ENCODE measurements around the gene CELF1. TPM values are rescaled to one million over a fixed set of nuclear protein-coding genes. Genes with fewer than 3 reads are reported as not detected.

CELF1 gene
- total RNA-seq, 3 donors from 2014 or later: 186 to 199 (median 190) TPM

DNA sequence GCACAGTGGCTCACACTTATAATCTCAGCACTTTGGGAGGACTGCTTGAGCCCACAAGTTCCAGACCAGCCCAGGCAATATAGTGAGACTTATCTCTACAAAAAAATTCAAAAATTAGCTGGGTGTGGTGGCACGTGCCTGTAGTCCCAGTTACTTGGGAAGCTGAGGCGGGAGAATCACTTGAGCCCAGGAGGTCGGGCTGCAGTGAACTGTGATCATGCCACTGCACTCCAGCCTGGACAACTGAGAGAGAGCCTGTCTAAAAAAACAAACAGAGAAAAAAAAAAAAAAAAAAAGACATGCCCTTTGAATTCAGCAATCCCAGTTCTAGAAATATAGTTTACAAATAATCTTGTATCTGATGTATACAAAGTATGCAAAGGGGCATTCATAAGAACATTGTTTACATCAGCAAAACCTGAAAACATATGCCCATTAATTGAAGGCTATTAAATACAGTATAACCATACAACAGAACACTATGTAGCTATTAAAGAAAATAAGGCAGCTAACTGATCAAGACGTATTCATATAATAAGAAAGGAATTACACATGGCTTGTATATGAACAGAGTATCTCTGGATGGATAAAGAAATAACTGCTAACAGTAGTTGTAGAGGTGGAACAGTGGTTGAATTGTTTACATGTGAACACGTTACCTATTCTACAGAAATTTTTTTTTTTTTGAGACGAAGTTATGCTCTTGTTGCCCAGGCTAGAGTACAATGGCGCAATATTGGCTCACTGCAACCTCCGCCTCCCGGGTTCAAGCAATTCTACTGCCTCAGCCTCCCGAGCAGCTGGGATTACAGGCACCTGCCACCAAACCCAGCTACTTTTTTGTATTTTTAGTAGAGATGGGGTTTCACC, 35.7 kb downstream of the CELF1 start:
- peaks cover 17% of the 10 kb centered on the region for H3K36me3 Mint-ChIP-seq (ENCODE audit: insufficient read depth)

GRCh38 chr11:47516155-47516554, 36.8 kb downstream of the CELF1 start:
- Mint-ChIP-seq H3K4me1 (ENCODE audit: low read depth) (peaks cover 83% of the 10 kb centered on the region), H3K27me3 (ENCODE audit: low read depth) (no peaks in the 10 kb centered on the region)
- no peak for ATAC-seq

More for the DNA sequence above, 35.7 kb downstream of the CELF1 start:
- DNase-seq (no peak), ATAC-seq (no peak)
- peaks cover 81% of the 10 kb centered on the region for H3K4me1 Mint-ChIP-seq (ENCODE audit: low read depth)
- H3K9me3 Mint-ChIP-seq: no peaks in the 10 kb centered on the region
- no peaks in the 10 kb centered on the region for H3K27me3 Mint-ChIP-seq (ENCODE audit: low read depth)
- H3K4me3 Mint-ChIP-seq: no peak overlapping the region

DNA sequence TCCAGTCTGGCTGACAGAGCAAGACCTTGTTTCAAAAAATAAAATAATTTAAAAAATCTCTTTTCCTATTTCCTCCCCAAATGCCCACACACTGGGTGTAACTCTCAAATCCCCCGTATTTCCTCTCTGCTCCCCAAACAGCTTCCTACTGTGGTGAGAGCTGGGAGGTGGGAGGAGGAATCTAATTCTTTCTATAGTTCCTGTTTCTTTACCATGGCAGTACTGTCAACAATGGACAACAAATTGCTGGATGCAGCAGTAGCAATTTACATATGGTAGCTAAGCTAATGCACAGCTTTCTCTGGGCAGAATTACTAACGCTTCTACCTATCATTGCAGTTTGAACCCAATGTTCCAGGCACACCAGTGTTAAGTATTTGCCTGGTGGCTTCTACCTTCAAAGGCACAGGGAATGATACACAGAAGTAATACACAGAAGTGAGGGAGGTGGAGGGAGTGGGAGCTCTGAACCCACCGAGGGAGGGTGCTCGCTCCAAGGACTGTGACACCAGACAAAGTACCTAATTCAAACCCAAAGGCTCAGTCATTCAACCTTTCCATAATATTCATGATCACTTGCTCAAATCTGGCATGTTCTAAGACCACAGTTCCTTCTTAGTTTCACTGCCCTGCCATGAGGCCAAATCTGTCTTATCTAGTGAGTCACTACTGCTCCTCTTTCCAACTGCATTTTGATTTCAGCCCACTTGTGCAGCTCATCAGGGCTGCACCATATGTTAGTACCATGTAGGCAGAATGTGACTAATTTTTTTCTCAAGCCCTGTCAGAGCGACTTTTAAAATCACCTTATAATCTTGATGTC, 37.9 kb downstream of the CELF1 start:
- peaks cover 14% of the 10 kb centered on the region for H3K36me3 Mint-ChIP-seq (ENCODE audit: insufficient read depth)

More at GRCh38 chr11:47516155-47516554, 36.8 kb downstream of the CELF1 start:
- Mint-ChIP-seq H3K9me3 (no peaks in the 10 kb centered on the region), H3K36me3 (ENCODE audit: insufficient read depth) (peaks cover 17% of the 10 kb centered on the region), H3K4me3 (no peak overlapping the region)
- DNase-seq: no peak

DNA sequence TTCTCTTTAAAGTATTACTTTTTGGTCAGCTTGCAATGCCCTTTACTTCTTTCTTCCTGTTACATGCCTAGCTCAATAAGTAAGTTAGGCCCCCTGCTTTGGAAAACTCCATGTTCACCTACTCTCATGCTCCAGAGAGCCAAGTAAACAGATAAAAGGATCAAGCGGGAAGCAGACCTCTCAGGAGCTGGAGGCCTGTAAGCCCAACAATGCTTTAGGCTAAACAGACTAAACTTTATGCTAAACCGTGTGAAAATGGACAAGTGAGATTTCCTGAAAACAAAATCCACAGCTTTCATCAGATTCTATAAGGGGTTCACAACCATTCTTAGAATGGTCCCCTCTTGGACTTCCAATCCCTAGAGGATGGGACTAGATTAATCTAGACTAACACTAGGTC, 40.2 kb downstream of the CELF1 start:
- no peaks in the 10 kb centered on the region for H3K9me3 Mint-ChIP-seq
- H3K27me3 Mint-ChIP-seq (ENCODE audit: low read depth): no peaks in the 10 kb centered on the region
- H3K4me1 Mint-ChIP-seq (ENCODE audit: low read depth): peaks cover 87% of the 10 kb centered on the region
- DNase-seq (no peak), ATAC-seq (no peak)
- peaks cover 7% of the 10 kb centered on the region for H3K36me3 Mint-ChIP-seq (ENCODE audit: insufficient read depth)
- H3K4me3 Mint-ChIP-seq: no peak overlapping the region

More for the DNA sequence above, 37.9 kb downstream of the CELF1 start:
- Mint-ChIP-seq H3K4me1 (ENCODE audit: low read depth) (peaks cover 83% of the 10 kb centered on the region), H3K9me3 (no peaks in the 10 kb centered on the region), H3K4me3 (peak overlapping the region; percentile 49), H3K27me3 (ENCODE audit: low read depth) (no peaks in the 10 kb centered on the region)
- DNase-seq: peak; percentile 14
- ATAC-seq: peak; percentile 96 to 97

DNA sequence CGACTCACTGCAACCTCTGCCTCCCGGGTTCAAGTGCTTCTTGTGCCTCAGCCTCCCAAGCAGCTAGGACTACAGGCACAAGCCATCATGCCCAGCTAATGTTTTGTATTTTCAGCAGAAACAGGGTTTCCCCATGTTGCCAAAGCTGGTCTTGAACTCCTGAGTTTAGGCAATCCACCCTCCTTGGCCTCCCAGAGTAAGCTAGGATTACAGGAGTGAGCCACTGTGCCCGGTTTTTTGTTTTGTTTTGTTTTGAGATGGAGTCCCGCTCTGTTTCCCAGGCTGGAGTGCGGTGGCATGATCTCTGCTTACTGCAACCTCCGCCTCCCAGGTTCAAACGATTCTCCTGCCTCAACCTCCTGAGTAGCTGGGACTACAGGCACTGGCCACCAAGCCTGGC, 41.0 kb downstream of the CELF1 start:
- no peaks in the 10 kb centered on the region for H3K9me3 Mint-ChIP-seq
- no peak for ATAC-seq
- no peak for DNase-seq
- H3K27me3 Mint-ChIP-seq (ENCODE audit: low read depth): no peaks in the 10 kb centered on the region
- H3K4me1 Mint-ChIP-seq (ENCODE audit: low read depth): peaks cover 89% of the 10 kb centered on the region
- H3K36me3 Mint-ChIP-seq (ENCODE audit: insufficient read depth): peaks cover 7% of the 10 kb centered on the region
- H3K4me3 Mint-ChIP-seq: no peak overlapping the region

DNA sequence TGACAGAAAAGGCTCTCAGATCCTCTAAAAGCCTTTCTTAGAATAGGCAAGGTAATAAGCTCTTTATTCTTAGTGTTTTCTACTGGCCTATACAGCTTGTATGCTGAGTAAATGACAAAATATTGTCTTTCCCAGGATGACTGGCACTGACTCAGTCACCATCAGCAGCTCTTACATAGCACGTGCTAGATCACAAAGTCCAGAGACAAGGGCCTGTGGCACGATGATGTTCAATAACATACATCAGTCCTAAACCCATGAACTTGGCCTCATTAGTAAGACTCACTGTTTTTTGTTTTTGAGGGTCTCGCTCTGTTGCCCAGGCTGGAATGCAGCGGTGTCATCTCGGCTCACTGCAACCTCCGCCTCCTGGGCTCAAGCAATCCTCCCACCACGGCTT, 42.7 kb downstream of the CELF1 start:
- no peak overlapping the region for H3K4me3 Mint-ChIP-seq
- peak; percentile 60 to 68 for ATAC-seq
- no peaks in the 10 kb centered on the region for H3K9me3 Mint-ChIP-seq
- H3K4me1 Mint-ChIP-seq (ENCODE audit: low read depth): peaks cover 84% of the 10 kb centered on the region
- H3K36me3 Mint-ChIP-seq (ENCODE audit: insufficient read depth): peaks cover 4% of the 10 kb centered on the region
- no peaks in the 10 kb centered on the region for H3K27me3 Mint-ChIP-seq (ENCODE audit: low read depth)
- no peak for DNase-seq

DNA sequence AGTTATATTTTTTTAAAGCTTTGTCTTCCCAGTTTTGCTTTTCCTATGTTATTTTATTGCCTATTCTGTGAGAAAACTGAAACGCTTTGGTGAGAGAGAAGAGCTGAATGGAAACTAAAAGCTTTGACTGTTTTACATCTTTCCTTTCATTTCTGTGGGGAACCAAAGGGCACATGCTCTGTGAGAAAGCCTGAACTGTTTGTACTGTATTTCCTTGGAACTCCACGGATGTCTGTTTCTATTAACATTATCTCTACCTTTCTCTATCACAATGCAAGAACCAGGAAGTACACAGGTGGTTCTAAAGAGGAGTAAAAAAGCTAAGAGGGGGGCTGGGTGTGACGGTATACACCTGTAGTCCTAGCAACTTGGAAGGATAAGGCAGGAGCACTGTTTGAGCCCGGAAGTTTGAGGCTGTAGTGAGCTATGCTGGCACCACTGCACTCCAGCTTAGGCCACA, 43.8 kb downstream of the CELF1 start:
- DNase-seq (no peak), ATAC-seq (peak; percentile 58 to 74)
- no peaks in the 10 kb centered on the region for H3K9me3 Mint-ChIP-seq
- H3K4me3 Mint-ChIP-seq: peak overlapping the region; percentile 12
- H3K4me1 Mint-ChIP-seq (ENCODE audit: low read depth): peaks cover 80% of the 10 kb centered on the region
- H3K27me3 Mint-ChIP-seq (ENCODE audit: low read depth): no peaks in the 10 kb centered on the region
- peaks cover 3% of the 10 kb centered on the region for H3K36me3 Mint-ChIP-seq (ENCODE audit: insufficient read depth)

DNA sequence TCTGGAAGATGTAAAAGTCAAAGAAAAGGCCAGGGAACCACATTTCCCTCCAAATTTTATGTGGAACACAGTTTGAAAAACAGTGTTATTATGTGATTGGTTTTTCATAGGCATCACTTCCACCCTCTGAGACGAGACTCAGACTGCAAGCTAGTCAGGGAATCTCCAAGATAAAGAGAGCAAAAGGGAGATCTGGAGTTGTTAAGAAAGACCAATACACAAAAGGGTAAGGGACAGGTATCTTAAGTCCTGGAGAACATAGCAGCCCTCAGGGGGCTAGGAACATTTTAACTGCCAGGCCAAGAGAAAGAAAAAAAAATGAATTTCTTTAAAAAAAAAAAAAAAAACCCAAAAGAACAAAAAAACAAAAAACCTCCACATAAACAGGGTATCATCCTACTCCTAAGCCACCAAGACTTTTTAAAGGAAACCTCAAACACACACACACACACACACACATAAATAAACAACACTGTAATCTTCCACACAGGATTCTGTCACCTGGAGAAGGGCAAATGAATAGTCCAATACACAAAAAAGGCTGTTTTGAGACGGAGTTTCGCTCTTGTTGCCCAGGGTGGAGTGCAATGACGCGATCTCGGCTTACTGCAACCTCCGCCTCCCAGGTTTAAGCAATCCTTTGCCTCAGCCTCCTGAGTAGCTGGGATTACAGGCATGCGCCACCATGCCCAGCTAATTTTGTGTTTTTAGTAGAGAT, 44.5 kb downstream of the CELF1 start:
- peaks cover 4% of the 10 kb centered on the region for H3K36me3 Mint-ChIP-seq (ENCODE audit: insufficient read depth)
- H3K4me1 Mint-ChIP-seq (ENCODE audit: low read depth): peaks cover 80% of the 10 kb centered on the region
- no peaks in the 10 kb centered on the region for H3K9me3 Mint-ChIP-seq
- ATAC-seq (peak in 1 of 2 donors; percentile 3), DNase-seq (no peak)
- H3K27me3 Mint-ChIP-seq (ENCODE audit: low read depth): no peaks in the 10 kb centered on the region
- H3K4me3 Mint-ChIP-seq: peak overlapping the region; percentile 12

DNA sequence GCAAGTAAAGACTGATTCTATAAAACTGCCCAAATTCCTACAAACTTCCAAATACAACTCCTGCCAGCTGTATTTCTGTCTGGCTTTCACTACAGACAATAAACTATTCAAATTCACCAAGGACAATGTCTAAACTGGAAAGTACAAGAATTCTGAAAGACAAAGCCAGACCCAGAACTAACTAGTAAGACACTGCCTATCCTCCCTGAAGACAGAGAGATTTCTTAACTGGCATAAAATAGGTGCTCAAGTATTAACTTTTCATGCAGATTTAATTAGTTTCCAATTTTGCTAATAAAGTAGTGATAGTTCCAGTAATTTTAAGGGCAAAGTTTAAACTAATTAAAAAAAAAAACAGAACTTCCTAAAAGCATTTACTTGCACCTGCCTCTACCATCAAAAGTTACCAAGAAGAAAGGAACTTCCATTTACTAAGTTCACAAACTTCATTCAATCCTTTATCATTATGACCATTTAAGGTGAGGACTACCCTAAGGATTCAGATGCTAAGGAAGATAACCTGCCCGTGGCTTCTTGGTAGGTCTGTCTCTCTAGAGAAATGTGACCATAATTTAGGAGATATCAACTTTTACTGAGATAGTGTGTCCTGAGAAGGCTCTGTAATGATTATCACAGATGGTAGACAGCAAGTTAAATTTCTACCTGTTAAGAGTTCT, 45.2 kb downstream of the CELF1 start:
- no peak for ATAC-seq
- H3K27me3 Mint-ChIP-seq (ENCODE audit: low read depth): no peaks in the 10 kb centered on the region
- H3K4me3 Mint-ChIP-seq: no peak overlapping the region

DNA sequence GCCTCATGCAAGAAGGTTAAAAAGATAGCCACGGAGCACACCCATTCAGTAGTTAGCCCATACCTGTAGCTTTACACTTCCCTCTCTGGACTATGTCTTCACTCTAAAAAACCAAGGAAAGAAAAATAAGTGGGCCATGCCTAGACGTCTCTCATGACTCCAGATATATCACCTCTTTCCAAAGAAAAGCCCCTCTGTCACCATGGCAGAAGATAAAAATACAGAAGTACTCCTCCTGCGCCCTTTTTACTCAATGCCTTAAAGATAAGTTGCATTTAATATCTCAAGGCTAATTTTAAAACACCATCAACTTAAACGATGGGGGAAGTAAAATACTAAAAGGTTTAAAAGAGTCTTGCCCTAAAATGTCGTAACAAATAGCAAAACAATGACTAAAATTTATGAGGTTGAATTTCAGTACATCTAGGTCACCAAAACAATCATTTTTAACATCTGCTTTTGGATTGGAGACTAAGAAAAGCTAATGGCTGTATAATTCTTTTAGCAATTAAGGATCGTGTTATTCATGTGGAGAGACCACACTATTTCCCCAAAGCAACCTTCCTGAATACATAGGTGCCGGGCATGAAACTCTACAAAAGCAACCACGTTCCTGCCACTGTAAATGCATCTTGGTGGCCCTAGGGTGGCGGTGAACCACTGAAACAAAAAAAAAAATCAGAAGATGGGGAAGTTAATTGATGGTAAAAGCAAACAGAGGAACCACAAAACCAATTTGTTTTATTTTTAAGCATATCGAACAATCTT, 46.0 kb downstream of the CELF1 start:
- H3K9me3 Mint-ChIP-seq: no peaks in the 10 kb centered on the region
- DNase-seq (no peak), ATAC-seq (no peak)
- no peak overlapping the region for H3K4me3 Mint-ChIP-seq
- peaks cover 10% of the 10 kb centered on the region for H3K36me3 Mint-ChIP-seq (ENCODE audit: insufficient read depth)
- peaks cover 77% of the 10 kb centered on the region for H3K4me1 Mint-ChIP-seq (ENCODE audit: low read depth)
- H3K27me3 Mint-ChIP-seq (ENCODE audit: low read depth): no peaks in the 10 kb centered on the region

More for the DNA sequence above, 45.2 kb downstream of the CELF1 start:
- Mint-ChIP-seq H3K4me1 (ENCODE audit: low read depth) (peaks cover 80% of the 10 kb centered on the region), H3K9me3 (no peaks in the 10 kb centered on the region), H3K36me3 (ENCODE audit: insufficient read depth) (peaks cover 10% of the 10 kb centered on the region)
- no peak for DNase-seq

- DNase-seq (no peak), ATAC-seq (no peak)
- Mint-ChIP-seq H3K4me3 (no peak overlapping the region), H3K27me3 (ENCODE audit: low read depth) (no peaks in the 10 kb centered on the region), H3K4me1 (ENCODE audit: low read depth) (peaks cover 72% of the 10 kb centered on the region), H3K36me3 (ENCODE audit: insufficient read depth) (peaks cover 10% of the 10 kb centered on the region), H3K9me3 (no peaks in the 10 kb centered on the region)
These were observed 46.6 kb downstream of the CELF1 start for GRCh38 chr11:47506373-47506772.

- Mint-ChIP-seq H3K27me3 (ENCODE audit: low read depth) (no peaks in the 10 kb centered on the region), H3K4me1 (ENCODE audit: low read depth) (peaks cover 73% of the 10 kb centered on the region), H3K9me3 (no peaks in the 10 kb centered on the region), H3K36me3 (ENCODE audit: insufficient read depth) (peaks cover 16% of the 10 kb centered on the region), H3K4me3 (no peak overlapping the region)
- peak in 1 of 2 donors; percentile 30 for ATAC-seq
- no peak for DNase-seq
These were observed 48.0 kb downstream of the CELF1 start for GRCh38 chr11:47504910-47505309.

- peaks cover 22% of the 10 kb centered on the region for H3K36me3 Mint-ChIP-seq (ENCODE audit: insufficient read depth)
- no peaks in the 10 kb centered on the region for H3K27me3 Mint-ChIP-seq (ENCODE audit: low read depth)
- no peaks in the 10 kb centered on the region for H3K9me3 Mint-ChIP-seq
- DNase-seq (no peak), ATAC-seq (no peak)
- H3K4me3 Mint-ChIP-seq: no peak overlapping the region
- peaks cover 67% of the 10 kb centered on the region for H3K4me1 Mint-ChIP-seq (ENCODE audit: low read depth)
These were observed 49.7 kb downstream of the CELF1 start for GRCh38 chr11:47503227-47503626.

All from activated T-cell treated with anti-CD3 and anti-CD28 coated beads, Interleukin-2, amount 50 U/mL, for 4 hours (primary cell).